ENCODE measurements around the gene PACSIN2. TPM values are rescaled to one million over a fixed set of nuclear protein-coding genes. Genes with fewer than 3 reads are reported as not detected.

PACSIN2 gene
- total and polyA plus RNA-seq, 2 of the 13 experiments (the other 11 are each of a cell fraction or from before 2014, with no cell fraction given), result 54.1 to 68.8 TPM

DNA sequence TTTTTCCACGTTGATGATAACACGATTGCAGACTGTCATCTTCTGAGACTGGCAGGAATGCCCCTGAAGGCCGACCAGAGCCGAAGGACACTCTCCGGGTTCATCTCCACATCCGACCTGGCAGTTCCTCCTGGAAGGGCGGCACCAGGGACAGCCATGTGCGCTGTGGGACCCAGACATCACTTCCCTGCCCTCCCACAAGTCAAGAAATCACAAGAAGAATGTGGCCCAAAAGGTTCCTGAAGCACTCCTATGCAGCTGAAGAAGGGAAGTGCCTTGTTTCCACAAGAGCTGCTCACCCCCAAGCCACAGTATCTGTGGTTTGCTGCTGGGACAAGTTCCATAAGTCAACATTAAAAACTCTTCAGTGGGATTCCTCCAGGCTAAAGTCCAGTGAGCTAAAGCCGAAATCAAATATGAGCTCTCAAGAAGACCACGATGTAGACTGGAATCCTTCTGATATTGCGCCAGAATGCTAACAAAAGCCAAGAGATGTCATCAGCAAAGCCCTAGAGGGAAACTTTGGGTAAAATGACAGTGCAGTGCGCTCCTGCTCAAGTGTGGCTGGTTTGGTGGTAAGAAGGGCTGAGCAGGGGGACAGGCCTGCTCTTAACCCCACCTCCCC is 21.2 kb downstream of the PACSIN2 start (continued):
- TF ChIP-seq, protein P1, sequence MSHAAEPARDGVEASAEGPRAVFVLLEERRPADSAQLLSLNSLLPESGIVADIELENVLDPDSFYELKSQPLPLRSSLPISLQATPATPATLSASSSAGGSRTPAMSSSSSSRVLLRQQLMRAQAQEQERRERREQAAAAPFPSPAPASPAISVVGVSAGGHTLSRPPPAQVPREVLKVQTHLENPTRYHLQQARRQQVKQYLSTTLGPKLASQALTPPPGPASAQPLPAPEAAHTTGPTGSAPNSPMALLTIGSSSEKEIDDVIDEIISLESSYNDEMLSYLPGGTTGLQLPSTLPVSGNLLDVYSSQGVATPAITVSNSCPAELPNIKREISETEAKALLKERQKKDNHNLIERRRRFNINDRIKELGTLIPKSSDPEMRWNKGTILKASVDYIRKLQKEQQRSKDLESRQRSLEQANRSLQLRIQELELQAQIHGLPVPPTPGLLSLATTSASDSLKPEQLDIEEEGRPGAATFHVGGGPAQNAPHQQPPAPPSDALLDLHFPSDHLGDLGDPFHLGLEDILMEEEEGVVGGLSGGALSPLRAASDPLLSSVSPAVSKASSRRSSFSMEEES (CRISPR knock-in tag; IDR thresholded peaks at IDR 0.05), result peak; percentile 25; the same call in 1 of the 2 replicates
- TF ChIP-seq ZBTB20 (CRISPR knock-in tag; IDR thresholded peaks at IDR 0.05; ENCODE audit: borderline replicate concordance, low read depth), result 0 out of 2 replicates have a peak, but pooled peaks have one; percentile 33
- 0 out of 2 replicates have a peak, but pooled peaks have one; percentile 24 for TF ChIP-seq GLI4 (CRISPR knock-in tag; IDR thresholded peaks at IDR 0.05; ENCODE audit: borderline replicate concordance)
- TF ChIP-seq ZBTB38 (CRISPR knock-in tag; IDR thresholded peaks at IDR 0.05), result 0 out of 2 replicates have a peak, but pooled peaks have one; percentile 37
- TF ChIP-seq, protein P2, sequence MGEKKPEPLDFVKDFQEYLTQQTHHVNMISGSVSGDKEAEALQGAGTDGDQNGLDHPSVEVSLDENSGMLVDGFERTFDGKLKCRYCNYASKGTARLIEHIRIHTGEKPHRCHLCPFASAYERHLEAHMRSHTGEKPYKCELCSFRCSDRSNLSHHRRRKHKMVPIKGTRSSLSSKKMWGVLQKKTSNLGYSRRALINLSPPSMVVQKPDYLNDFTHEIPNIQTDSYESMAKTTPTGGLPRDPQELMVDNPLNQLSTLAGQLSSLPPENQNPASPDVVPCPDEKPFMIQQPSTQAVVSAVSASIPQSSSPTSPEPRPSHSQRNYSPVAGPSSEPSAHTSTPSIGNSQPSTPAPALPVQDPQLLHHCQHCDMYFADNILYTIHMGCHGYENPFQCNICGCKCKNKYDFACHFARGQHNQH (CRISPR knock-in tag; IDR thresholded peaks at IDR 0.05), result peak; percentile 42; the same call in 1 of the 2 replicates
- TF ChIP-seq JDP2 (CRISPR knock-in tag; IDR thresholded peaks at IDR 0.05; ENCODE audit: borderline replicate concordance), result no peak
- no peak for TF ChIP-seq RFX1 (IDR thresholded peaks at IDR 0.05)
- 0 out of 2 replicates have a peak, but pooled peaks have one; percentile 24 for TF ChIP-seq POGZ (CRISPR knock-in tag; IDR thresholded peaks at IDR 0.05)
- peak; percentile 84 for TF ChIP-seq HDAC2 (CRISPR knock-in tag; IDR thresholded peaks at IDR 0.05)
- 0 out of 2 replicates have a peak, but pooled peaks have one; percentile 71 for TF ChIP-seq ZNF232 (CRISPR knock-in tag; IDR thresholded peaks at IDR 0.05; ENCODE audit: borderline replicate concordance)
- 0 out of 2 replicates have a peak, but pooled peaks have one; percentile 15 for TF ChIP-seq ZNF761 (CRISPR knock-in tag; conservative IDR thresholded peaks at IDR 0.05)
- 0 out of 2 replicates have a peak, but pooled peaks have one; percentile 27 for TF ChIP-seq CHD4 (IDR thresholded peaks at IDR 0.05; ENCODE audit: borderline replicate concordance, low read length)
- no peak for TF ChIP-seq KLF15 (CRISPR knock-in tag; IDR thresholded peaks at IDR 0.05; ENCODE audit: borderline replicate concordance)
- TF ChIP-seq ZFY (CRISPR knock-in tag; IDR thresholded peaks at IDR 0.05), result peak; percentile 31; the same call in 1 of the 2 replicates
- TF ChIP-seq KDM5B (CRISPR knock-in tag; IDR thresholded peaks at IDR 0.05; ENCODE audit: borderline replicate concordance), result peak; percentile 32; the same call in 1 of the 2 replicates
- TF ChIP-seq, protein P3, sequence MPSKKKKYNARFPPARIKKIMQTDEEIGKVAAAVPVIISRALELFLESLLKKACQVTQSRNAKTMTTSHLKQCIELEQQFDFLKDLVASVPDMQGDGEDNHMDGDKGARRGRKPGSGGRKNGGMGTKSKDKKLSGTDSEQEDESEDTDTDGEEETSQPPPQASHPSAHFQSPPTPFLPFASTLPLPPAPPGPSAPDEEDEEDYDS (CRISPR knock-in tag; IDR thresholded peaks at IDR 0.05), result peak; percentile 45; the same call in 1 of the 2 replicates
- TF ChIP-seq NR2F6 (IDR thresholded peaks at IDR 0.05), result peak; percentile 49
- TF ChIP-seq NR2F6 (CRISPR knock-in tag; IDR thresholded peaks at IDR 0.05), result peak; percentile 52; the same call in 1 of the 2 replicates
- TF ChIP-seq MED1 (CRISPR knock-in tag; IDR thresholded peaks at IDR 0.05), result peak; percentile 87
- peak; percentile 38; the same call in 1 of the 2 replicates for TF ChIP-seq TAF1 (CRISPR knock-in tag; IDR thresholded peaks at IDR 0.05)
- TF ChIP-seq HNRNPK (IDR thresholded peaks at IDR 0.05; ENCODE audit: low read depth, low read length, poor library complexity, severe bottlenecking), result no peak
- no peak for TF ChIP-seq MAFG (CRISPR knock-in tag; IDR thresholded peaks at IDR 0.05)
- TF ChIP-seq FOXA3 (CRISPR knock-in tag; IDR thresholded peaks at IDR 0.05), result peak; percentile 84
- TF ChIP-seq ZNF614 (CRISPR knock-in tag; IDR thresholded peaks at IDR 0.05; ENCODE audit: borderline replicate concordance), result peak; percentile 38; the same call in 1 of the 2 replicates
- TF ChIP-seq, protein P4, sequence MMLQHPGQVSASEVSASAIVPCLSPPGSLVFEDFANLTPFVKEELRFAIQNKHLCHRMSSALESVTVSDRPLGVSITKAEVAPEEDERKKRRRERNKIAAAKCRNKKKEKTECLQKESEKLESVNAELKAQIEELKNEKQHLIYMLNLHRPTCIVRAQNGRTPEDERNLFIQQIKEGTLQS (CRISPR knock-in tag; IDR thresholded peaks at IDR 0.05), result peak; percentile 80
- TF ChIP-seq CREB1 (IDR thresholded peaks at IDR 0.05), result no peak
- TF ChIP-seq CREB1 (CRISPR knock-in tag; IDR thresholded peaks at IDR 0.05), result peak; percentile 50; the same call in 1 of the 2 replicates
- TF ChIP-seq ZNF326 (CRISPR knock-in tag; IDR thresholded peaks at IDR 0.05; ENCODE audit: borderline replicate concordance), result no peak
- TF ChIP-seq ARID2 (CRISPR knock-in tag; IDR thresholded peaks at IDR 0.05; ENCODE audit: borderline replicate concordance), result 0 out of 2 replicates have a peak, but pooled peaks have one; percentile 47
- peak; percentile 96 for TF ChIP-seq HNF4A (CRISPR knock-in tag; IDR thresholded peaks at IDR 0.05)
